Sigmoid colon (tissue), 7 donors: ENCODE results near the gene QSOX1. TPM values are rescaled to one million over a fixed set of nuclear protein-coding genes. Genes with fewer than 3 reads are reported as not detected.

Experiments
- DNase-seq: peaks from one replicate; pipeline ENCODE4 v3.0.0-alpha.2; 2019
- H3K27ac ChIP-seq, 4 donors: fragments of 200-600 bp; sonication (generic); one replicate each; pipeline ENCODE4 v1.5.1; 2016 to 2019; ENCODE audit warnings: mild to moderate bottlenecking in 1 of 4
- H3K27me3 ChIP-seq, 3 donors: fragments of 200-600 bp; sonication (generic); one replicate each; pipeline ENCODE4 v1.5.1; 2019; ENCODE audit warnings: mild to moderate bottlenecking in 1 of 3
- H3K36me3 ChIP-seq, 4 donors: fragments of 200-600 bp; sonication (generic); one replicate each; pipeline ENCODE4 v1.5.1; 2016 to 2019
- H3K4me1 ChIP-seq, 4 donors: fragments of 200-600 bp; sonication (generic); one replicate each; pipeline ENCODE4 v1.5.1; 2017 to 2019
- H3K4me3 ChIP-seq, 4 donors: fragments of 200-600 bp; sonication (generic); one replicate each; pipeline ENCODE4 v1.5.1; 2017 to 2019; ENCODE audit warnings: mild to moderate bottlenecking in 2 of 4, moderate library complexity in 1 of 4
- H3K9me3 ChIP-seq, 4 donors: fragments of 200-600 bp in 3 of 4; sonication (generic) in 3 of 4; one replicate each; pipeline versions ENCODE4 v1.5.1 to v1.6.1; 2013 to 2019
- EP300 ChIP-seq, 4 donors: sonication (generic); formaldehyde crosslinking; IDR thresholded peaks; one replicate each; pipeline ENCODE4 v1.6.1; 2017; ENCODE audit warnings: antibody characterized with exemption in 4 of 4
- POLR2A ChIP-seq, 2 donors: fragments of 450-650 bp; IDR thresholded peaks; one replicate each; pipeline ENCODE4 v1.6.1; 2016; ENCODE audit warnings: antibody characterized with exemption in 2 of 2, mild to moderate bottlenecking in 2 of 2, moderate library complexity in 2 of 2
- POLR2AphosphoS5 ChIP-seq, 4 donors: sonication (generic); formaldehyde crosslinking; IDR thresholded peaks; one replicate each; pipeline ENCODE4 v1.6.1; 2017; ENCODE audit warnings: antibody characterized with exemption in 4 of 4
- WGBS, 2 donors: extraction: QIAGEN DNeasy Blood & Tissue Kit; methylation state at CpG; one replicate each; pipeline ENCODE4 v1.1.7; 2013; 5-methylcytosine and 5-hydroxymethylcytosine counted together
- intact Hi-C: fragments of 100-400 bp; cut with DNase I; formaldehyde crosslinking; loops from one replicate; pipeline ENCODE4 v1.15.1; 2023
- polyA plus RNA-seq, 3 donors: library from polyadenylated mRNA; stranded (reverse); fragments of 200-250 nt; gene quantifications; one replicate each; pipeline ENCODE4 v1.2.3, GENCODE V29; 2013
- total RNA-seq, 4 donors: library from RNA; depleted of rRNA; stranded (reverse); fragments of >200 nt; gene quantifications; one replicate each; pipeline ENCODE4 v1.1.0, GENCODE V29; 2016
- TF ChIP-seq, protein P1 (sequence below), 4 experiments: fragments of 450-650 bp in 3 of 4; fragments of 200-600 bp in 1 of 4; IDR thresholded peaks; one replicate each; pipeline ENCODE4 v1.5.1; 2016 to 2019; ENCODE audit warnings: antibody characterized with exemption in 4 of 4, mild to moderate bottlenecking in 3 of 4, moderate library complexity in 2 of 4
- donor health status: healthy with polysubstance abuse.
- donor health status: Bipolar disorder and iron deficiency.
- donor health status: healthy.

The QSOX1 gene
- total and polyA plus RNA-seq, 7 donors, result 26.4 to 175 (median 71.9) TPM

DNA sequence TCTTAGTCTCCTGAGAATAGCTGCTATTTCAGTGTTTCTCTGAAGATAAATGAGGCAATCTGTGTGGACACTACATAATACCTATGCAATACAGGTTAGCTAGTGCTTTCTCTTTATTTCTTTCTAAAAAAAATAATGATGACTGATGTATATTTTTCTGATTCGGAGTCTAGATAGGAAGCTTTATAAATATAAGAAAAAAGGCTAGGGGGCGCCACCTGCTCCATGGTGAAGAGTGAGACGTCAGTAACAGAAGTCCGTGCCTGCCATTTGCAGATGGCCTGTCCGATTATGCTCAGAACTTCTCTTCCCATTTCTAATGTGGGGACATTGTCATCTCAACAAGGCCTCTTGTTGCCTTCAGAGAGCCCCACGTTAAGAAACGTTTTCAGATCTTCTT lies 26.4 kb downstream of the QSOX1 start:
- Histone ChIP-seq H3K27me3 (no peaks in the 10 kb centered on the region), H3K4me3 (no peak overlapping the region), H3K9me3 (no peaks in the 10 kb centered on the region), H3K27ac (no peak overlapping the region), H3K4me1 (no peaks in the 10 kb centered on the region), H3K36me3 (peaks cover 0 to 44% (median 14%) of the 10 kb centered on the region in 4 donors)
- DNase-seq, result peak; percentile 59
- intact Hi-C loops, result no loop called here
- WGBS, 2 donors, result 85 to 88% methylated on average over 7 of the region's 7 CpGs
- TF ChIP-seq, protein P1, sequence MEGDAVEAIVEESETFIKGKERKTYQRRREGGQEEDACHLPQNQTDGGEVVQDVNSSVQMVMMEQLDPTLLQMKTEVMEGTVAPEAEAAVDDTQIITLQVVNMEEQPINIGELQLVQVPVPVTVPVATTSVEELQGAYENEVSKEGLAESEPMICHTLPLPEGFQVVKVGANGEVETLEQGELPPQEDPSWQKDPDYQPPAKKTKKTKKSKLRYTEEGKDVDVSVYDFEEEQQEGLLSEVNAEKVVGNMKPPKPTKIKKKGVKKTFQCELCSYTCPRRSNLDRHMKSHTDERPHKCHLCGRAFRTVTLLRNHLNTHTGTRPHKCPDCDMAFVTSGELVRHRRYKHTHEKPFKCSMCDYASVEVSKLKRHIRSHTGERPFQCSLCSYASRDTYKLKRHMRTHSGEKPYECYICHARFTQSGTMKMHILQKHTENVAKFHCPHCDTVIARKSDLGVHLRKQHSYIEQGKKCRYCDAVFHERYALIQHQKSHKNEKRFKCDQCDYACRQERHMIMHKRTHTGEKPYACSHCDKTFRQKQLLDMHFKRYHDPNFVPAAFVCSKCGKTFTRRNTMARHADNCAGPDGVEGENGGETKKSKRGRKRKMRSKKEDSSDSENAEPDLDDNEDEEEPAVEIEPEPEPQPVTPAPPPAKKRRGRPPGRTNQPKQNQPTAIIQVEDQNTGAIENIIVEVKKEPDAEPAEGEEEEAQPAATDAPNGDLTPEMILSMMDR (IDR thresholded peaks at IDR 0.05), result peak in 1 of 4 experiments; percentile 9
- TF ChIP-seq EP300 (IDR thresholded peaks at IDR 0.05), result no peak

DNA sequence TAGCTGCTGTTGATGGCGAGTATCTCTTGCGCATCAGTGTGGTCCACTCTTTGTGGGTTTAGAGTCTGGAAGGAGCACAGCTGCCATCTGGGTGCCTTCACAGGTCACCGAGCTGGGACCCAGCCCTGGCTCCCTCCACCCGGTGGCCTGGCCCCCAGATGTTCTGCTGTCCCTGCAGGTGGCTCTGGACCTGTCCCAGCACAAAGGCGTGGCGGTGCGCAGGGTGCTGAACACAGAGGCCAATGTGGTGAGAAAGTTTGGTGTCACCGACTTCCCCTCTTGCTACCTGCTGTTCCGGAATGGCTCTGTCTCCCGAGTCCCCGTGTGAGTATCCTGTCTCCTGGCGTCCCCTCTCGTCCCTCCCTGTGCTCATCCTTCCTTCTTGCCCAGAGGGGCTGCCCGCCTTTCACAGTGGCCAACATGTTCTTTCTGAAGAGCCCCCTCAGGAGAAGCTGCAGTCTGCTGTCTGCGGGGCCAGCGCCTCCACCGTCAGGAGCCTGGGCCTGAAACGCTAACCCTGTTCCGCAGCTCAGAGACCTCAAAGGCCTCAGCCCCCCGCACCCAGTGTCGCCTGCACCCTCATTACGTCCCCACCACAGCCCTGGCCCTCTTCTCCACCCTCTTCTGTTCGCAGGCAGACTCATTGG lies 27.4 kb downstream of the QSOX1 start:
- Histone ChIP-seq H3K36me3 (peaks cover 5 to 55% (median 18%) of the 10 kb centered on the region in 4 donors), H3K4me1 (no peaks in the 10 kb centered on the region), H3K27me3 (no peaks in the 10 kb centered on the region), H3K9me3 (no peaks in the 10 kb centered on the region), H3K27ac (no peak overlapping the region), H3K4me3 (no peak overlapping the region)
- TF ChIP-seq, protein P1 (IDR thresholded peaks at IDR 0.05), result no peak
- intact Hi-C loops, result no loop called here
- DNase-seq, result peak; percentile 57
- WGBS, 2 donors, result 94 to 96% methylated on average over 23 of the region's 23 CpGs

DNA sequence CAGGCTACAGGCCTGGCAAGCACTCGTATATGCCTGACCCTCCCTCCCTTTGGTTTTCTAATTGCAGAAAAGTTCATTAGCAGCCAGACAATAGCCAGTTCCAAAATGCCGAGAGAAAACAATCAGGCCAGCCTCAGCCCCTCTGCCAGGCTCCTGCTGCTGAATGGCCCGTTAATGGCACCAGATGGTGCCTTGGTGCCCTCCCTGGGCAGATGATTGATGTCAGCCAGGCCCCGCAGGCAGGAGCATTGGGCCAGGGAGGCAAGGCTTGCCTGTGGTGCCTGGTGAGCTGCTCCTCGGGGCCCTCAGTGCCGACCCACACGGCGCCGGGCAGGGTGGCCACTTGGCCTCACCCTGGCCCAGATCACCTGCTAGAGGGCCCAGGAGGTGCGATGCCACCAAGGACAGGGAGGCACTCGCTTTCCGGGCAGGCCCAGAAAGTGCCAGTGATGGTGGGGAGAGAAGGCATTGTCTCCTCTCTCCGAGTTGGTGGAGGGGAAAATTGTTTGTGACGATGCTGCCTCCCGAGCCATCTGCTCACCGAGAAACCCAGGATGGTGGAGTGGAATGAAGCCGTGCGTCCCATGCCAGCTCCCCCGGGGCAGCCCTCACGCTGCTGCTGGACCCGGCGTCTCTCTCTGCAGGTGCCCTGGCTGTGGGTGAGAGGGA lies 28.1 kb downstream of the QSOX1 start:
- intact Hi-C loops, result no loop called here
- Histone ChIP-seq H3K27ac (no peak overlapping the region), H3K27me3 (no peaks in the 10 kb centered on the region), H3K9me3 (no peaks in the 10 kb centered on the region), H3K4me3 (no peak overlapping the region), H3K36me3 (peaks cover 5 to 62% (median 21%) of the 10 kb centered on the region in 4 donors), H3K4me1 (no peaks in the 10 kb centered on the region)
- 90 to 93% methylated on average over 22 of the region's 22 CpGs for WGBS, 2 donors
- peak; percentile 55 for DNase-seq
- TF ChIP-seq POLR2AphosphoS5 (IDR thresholded peaks at IDR 0.05), result no peak
- no peak for TF ChIP-seq POLR2A (IDR thresholded peaks at IDR 0.05)

DNA sequence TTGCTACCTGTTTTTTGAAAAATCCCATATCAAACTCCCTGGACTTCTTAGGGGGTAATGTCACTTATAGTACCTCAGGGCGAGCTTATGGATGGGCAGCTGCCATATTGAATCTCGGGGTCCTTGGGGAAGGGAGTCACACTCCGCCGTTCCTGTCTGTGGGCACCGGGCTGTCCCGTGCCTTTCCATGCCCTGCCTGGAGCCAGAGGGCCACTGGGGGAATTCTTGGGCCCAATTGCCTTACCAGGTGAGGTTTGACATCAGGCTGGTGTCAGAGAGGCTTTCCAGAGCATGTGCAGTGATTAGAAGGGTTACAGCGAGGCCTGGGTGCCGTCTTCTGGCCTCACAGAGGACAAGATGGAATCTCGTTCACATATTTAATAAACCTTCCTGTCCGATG lies 28.8 kb downstream of the QSOX1 start:
- TF ChIP-seq POLR2AphosphoS5 (IDR thresholded peaks at IDR 0.05), result no peak
- TF ChIP-seq, protein P1 (IDR thresholded peaks at IDR 0.05), result no peak
- no peak for TF ChIP-seq POLR2A (IDR thresholded peaks at IDR 0.05)
- TF ChIP-seq EP300 (IDR thresholded peaks at IDR 0.05), result no peak
- Histone ChIP-seq H3K36me3 (peaks cover 5 to 67% (median 21%) of the 10 kb centered on the region in 4 donors), H3K4me1 (no peaks in the 10 kb centered on the region), H3K9me3 (no peaks in the 10 kb centered on the region), H3K27ac (no peak overlapping the region), H3K27me3 (no peaks in the 10 kb centered on the region), H3K4me3 (no peak overlapping the region)
- DNase-seq, result peak; percentile 40
- intact Hi-C loops, result no loop called here
- 96% methylated on average over 10 of the region's 10 CpGs for WGBS, 2 donors

DNA sequence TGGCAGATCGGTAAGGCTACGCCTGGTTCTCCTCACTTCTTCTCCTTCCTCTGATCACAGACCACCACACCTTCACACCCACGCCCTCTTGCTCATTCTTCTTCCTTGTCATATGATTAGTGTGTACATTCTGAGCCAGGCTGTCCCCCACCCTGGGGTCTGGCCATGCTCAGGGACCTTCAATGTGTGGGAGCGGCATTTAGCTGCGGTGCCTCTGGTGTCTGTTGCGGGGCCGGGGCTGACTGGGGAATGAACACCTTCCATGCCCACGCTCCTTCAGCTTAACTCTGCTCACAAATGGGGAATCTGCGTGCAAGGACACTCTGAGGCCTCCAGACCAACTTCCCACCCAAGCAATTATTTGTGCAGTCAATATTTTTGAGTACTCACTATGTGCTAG lies 29.4 kb downstream of the QSOX1 start:
- H3K4me3 ChIP-seq, result no peak overlapping the region
- peaks cover 5 to 73% (median 21%) of the 10 kb centered on the region in 4 donors for H3K36me3 ChIP-seq
- no peaks in the 10 kb centered on the region for H3K9me3 ChIP-seq
- peak; percentile 59 for DNase-seq
- intact Hi-C loops, result no loop called here
- 89 to 96% methylated on average over 9 of the region's 9 CpGs for WGBS, 2 donors
- TF ChIP-seq, protein P1 (IDR thresholded peaks at IDR 0.05), result no peak
- no peak for TF ChIP-seq POLR2A (IDR thresholded peaks at IDR 0.05)
- no peak for TF ChIP-seq POLR2AphosphoS5 (IDR thresholded peaks at IDR 0.05)
- TF ChIP-seq EP300 (IDR thresholded peaks at IDR 0.05), result no peak
- no peak overlapping the region for H3K27ac ChIP-seq
- H3K4me1 ChIP-seq, result no peaks in the 10 kb centered on the region
- no peaks in the 10 kb centered on the region for H3K27me3 ChIP-seq
